DMS53 (cell line): Measurements from ENCODE around the gene PASK.

ENCODE experiments used
- DNase-seq: peaks from one replicate; lab custom pipeline; 2025; lab: John Stamatoyannopoulos, UW

The PASK gene

GRCh38 chr2:241064802-241065354, 84.4 kb downstream of the PASK start:
- no peak for DNase-seq

- DNase-seq: peak; percentile 79
These were observed 85.1 kb downstream of the PASK start for GRCh38 chr2:241064008-241064801.

GRCh38 chr2:241063587-241063986, 85.7 kb downstream of the PASK start:
- DNase-seq: peak; percentile 49

- DNase-seq: peak; percentile 40
These were observed 86.2 kb downstream of the PASK start for GRCh38 chr2:241063093-241063551.

GRCh38 chr2:241062389-241063092, 86.7 kb downstream of the PASK start:
- DNase-seq: no peak

- no peak for DNase-seq
These were observed 88.0 kb downstream of the PASK start for GRCh38 chr2:241061275-241061674.
